Activated CD8-positive, alpha-beta memory T cell treated with anti-CD3 and anti-CD28 coated beads for 4 hours (primary cell): ENCODE measurements around the gene ZMAT3.
"Not testable (repeated sequence)": the region's sequence is repeated elsewhere in the genome, so short reads cannot be mapped to it uniquely, and the experiment has no call there.

Source experiments
- DNase-seq, 2 donors: peaks; one replicate each; pipeline ENCODE4 v3.0.0-alpha.2; 2020; ENCODE audit warnings: low read depth in 2 of 2

The ZMAT3 gene, protein sequence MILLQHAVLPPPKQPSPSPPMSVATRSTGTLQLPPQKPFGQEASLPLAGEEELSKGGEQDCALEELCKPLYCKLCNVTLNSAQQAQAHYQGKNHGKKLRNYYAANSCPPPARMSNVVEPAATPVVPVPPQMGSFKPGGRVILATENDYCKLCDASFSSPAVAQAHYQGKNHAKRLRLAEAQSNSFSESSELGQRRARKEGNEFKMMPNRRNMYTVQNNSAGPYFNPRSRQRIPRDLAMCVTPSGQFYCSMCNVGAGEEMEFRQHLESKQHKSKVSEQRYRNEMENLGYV

DNA sequence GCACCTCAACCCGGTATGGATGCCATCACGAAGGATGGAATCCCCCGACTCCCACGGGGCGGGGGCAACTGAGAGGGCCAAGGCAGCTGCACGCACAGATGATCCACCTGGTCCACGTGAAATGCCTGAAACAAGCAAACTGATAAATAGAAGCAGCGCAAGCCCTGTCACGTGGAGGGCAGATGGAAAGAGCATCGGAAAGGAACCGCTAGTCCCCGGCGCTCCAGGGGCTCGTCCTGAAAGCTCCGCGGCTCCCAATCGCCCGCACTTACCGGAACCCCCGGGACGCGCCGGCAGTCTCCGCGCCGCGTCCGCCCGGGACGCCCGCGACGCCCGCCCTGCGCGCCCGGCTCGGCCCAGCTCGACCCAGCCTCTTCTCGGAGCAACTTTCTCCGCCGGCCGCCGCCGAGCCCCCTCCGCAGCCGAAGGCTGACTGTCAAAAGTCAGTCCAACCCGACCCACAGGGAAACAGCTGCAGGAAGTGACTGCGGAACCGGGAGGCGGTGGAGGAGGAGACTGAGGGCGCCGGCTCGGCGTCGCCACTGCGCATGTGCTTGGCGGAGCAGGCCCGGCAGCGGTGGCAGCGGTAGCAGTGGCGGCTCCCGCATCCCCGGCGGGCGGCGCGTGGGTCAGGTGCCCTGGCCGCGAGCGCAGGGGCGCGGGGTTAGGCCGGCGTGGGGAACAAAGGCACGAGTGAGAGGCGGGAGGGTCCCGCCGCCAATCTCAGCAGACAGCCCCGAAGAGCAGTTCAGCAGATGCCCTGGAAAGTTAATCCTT is at the start of gene ZMAT3:
Gene ZMAT3 (minus strand): TSS at position 487 of the 777 bp plus-strand sequence. CDS start 4,057 bp downstream, outside the sequence.
- peak; percentile 72 to 76 for DNase-seq

DNA sequence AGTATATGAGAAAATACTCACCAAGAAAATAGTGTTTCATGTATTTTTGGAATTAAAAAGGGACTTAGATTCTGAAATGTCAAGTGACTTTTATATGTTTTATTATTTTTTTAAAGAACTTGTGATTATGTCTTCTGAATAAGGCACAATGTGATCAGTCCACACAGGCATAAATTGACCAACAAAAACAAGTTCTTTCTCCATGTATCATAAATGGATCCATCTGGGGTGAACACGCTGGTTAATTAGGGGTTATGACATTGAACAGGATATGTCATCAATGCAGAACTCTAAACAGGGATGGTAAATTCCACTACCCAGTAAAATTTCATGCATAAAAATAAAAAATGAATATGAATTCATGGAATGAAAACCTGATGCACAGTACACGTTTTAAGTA is 45.2 kb upstream of the ZMAT3 start:
- DNase-seq, result no peak

DNA sequence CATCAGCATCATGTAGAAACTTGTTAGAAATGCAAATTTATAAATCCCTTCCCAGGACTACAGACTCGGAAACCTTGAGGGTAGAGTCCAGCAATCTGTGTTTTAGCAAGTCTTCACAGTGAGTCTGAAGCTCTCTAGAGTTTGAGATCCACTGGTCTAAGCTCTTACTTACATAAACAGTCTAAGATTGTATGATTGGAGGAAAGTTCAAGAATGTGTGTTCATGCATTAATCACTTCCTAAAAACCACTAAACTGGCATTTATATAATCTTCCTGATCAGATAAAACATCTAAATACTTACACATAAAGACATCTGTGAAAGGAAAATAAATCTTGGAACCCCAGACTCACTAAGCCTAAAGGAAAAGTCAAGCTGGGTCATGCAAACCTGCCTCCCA is 43.8 kb upstream of the ZMAT3 start:
- not testable (repeated sequence) for DNase-seq

DNA sequence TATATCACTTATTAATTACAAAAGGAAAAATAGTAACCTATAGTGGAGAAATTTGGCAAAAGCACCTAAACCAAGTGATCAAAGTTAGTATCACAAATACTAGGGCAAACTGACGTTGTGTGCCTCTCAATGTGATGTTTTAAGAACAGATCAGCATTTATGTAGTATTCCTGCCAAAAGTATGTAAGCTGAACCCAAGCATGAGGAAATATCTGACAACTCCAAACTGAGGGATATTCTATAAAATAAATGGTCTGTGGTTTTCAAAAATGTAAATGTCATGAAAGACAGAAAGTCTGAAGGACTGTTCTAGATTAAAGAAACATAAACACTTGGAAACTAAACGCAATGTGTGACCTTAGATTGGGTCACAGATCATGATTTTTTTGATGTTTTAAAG is 42.3 kb upstream of the ZMAT3 start:
- no peak for DNase-seq

DNA sequence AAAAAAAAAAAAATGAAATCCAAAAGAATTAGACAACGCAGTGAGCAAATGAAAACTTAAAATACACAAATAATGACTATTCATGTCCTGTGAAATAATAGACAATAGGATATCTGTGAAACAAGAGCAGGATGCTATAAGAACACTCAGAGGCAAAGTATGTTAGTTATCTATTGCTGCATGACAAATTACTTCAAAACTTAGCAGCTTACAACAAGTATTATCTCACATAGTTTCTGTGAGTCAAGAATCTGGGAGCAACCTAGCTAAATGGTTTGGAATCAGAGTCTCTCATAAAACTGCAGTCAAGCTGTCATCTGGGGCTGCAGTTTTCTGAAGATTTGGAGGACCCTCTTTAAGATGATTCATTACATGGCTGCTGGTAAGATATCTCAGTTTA is 36.5 kb upstream of the ZMAT3 start:
- DNase-seq, result no peak

DNA sequence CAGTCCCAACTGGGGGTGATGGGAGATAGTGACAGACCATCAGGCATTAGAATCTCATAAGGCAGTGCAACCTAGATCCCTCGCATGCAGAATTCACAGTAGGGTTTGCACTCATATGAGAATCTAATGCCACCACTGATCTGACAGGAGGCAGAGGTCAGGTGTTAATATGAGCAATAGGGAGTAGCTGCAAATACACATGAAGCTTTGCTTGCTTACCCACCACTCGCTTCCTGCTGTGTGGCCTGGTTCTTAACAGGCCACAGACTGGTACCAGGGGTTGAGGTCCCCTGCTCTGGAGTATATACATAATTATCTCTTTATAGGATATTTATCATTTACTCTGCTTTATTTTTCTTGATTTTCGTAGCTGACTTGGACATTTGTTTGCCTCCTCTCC is 36.0 kb upstream of the ZMAT3 start:
- DNase-seq, result no peak

DNA sequence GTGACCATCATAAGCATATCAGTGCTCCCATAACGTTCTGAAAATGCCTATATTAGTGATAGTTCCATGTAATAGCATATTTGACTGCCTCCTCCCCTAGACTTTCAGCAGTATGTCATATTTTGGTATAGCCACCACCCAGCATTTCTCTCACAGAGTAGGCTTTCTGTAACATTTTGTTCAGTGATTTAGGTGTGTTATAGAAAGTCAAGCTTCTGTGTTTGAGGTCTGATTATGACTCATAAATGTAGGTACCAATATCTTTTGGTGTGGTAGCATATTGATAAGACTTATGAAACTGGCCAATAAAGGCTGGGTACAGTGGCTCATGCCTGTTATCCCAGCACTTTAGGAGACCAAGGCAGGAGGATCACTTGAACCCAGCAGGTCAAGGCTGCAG is 34.3 kb upstream of the ZMAT3 start:
- DNase-seq, result no peak

DNA sequence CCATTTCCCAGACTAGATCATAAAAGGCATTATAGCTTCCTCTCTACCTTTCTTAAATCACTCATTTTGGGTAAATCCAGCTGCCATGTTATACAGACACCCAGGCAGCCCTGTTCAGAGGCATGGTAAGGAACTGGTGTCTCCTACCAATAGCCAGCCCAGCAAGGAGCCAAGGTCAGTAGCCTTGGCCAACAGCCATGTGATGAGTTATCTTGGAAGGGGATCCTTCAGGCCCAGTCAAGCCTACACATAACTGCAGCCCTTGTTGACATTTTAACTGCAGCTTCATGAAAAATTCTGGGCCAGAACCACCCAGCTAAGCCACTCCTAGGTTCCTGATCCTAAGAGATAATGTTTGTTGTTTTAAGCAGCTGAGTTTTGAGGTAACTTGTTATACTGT is 29.0 kb upstream of the ZMAT3 start:
- no peak for DNase-seq

DNA sequence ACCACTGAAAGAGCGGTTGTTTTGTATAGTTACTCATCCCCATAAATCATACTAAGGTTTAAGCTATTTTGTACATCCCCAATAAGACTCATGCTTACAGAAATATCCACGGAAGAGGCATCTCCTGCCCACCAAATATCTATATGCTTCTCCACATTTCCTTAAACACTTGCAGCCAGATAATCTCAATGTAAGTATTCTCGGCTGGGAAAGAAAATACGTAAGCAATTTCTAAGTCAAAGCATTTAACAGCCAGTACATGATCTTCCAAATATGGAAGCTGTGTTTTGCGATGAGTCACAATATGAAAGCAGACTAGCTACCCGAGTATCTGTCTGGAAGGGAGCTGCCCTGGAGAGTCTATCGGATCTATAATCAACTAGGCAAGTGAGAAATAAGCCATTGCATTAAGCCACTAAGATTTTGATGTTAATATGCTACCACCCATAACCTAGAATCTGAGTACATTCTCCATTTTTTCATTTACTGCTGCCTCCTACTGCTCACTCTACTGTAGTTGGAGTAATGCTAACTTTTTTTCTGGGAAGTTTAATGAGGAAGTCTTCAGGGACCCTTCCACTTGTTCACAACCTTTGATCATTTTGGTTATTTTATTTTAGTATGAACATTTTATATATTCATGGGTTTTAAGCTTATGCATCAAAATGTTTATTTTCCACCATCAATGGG is 26.9 kb upstream of the ZMAT3 start:
- DNase-seq, result no peak

DNA sequence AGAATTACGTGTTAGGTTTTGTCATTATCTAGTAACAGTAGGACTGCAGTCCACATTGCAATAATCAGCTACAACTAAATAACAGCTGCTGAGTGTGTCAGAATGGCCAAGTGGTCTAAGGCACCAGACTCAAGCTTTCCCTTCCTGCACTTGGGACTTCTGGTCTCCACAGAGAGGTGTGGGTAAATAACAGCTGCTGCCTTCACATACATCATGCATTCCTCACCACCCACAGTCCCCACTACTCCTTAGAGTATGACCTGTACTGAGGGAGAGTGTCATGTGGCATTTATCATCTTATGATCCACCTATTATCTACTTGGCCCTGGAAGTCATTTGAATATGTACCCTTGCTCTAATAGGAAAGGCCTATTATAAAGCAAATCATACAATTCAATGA is 22.2 kb upstream of the ZMAT3 start:
- DNase-seq, result no peak

DNA sequence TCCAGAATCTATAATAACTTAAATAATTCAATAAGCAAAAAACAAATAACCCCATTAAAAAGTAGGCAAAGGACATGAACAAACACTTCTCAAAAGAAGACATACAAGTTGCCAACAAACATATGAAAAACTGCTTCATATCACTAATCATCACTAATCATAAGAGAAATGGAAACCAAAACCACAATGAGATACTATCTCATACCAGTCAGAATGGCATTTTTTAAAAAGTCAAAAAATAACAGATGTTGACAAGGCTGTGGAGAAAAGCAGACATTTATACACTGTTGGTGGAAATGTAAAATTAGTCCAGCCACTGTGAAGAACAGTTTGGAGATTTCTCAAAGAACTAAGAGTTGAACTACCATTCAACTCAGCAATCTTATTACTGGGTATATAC is 19.5 kb upstream of the ZMAT3 start:
- DNase-seq, result no peak

DNA sequence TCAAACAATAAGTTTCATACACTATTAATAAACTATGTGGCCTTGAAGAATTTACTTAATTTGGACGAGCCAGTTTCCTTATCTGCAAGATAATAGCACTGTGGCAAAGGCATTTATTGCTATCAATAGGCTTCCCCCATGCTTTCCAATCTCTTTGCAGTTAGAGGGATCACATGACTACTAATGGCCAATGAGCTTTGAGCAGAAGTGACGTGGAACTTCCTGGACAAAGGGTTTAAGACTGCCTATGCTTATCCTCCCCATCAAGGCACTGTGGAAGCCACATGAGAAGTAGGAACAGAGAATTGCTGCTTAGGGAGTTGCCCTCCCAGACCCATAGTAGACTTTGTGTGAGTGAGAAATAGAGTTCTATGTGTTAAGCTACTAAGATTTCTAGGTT is 16.7 kb upstream of the ZMAT3 start:
- DNase-seq, result no peak

DNA sequence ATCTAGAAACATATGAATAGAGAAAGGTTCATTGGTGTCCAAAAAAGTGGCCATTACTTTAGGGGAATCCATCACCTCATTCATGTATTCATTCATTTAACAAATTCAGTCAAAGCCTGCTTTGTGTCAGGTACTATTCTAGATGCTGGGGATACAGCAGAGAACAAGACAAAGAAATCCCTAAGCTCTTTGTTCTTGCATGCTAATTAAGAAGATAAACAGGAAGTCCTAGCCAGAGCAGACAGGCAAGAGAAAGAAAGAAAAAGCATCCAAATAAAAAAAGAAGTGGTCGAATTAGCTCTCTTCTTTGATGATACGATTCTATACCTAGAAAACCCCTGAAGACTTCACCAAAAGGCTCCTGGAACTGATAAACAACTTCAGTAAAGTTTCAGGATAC is 12.4 kb upstream of the ZMAT3 start:
- DNase-seq, result no peak

DNA sequence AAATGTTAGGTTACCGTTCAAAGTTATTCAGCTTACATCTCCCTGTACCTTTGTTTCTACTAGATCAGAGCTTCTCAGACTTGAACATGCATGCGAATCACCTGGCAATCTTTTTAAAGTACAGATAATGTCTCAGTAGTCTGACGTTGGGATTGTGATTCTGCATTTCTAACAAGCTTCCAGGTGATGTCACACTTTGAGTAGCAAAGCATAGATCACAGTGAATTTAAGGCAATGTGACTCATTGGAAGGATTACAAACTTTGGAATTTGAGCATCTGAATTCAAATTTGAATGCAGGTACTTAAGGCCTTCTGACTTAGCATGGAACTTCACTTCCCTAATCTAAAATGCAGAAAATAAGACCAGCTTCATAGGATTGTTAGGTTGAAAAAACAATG is 10.8 kb upstream of the ZMAT3 start:
- DNase-seq, result no peak

DNA sequence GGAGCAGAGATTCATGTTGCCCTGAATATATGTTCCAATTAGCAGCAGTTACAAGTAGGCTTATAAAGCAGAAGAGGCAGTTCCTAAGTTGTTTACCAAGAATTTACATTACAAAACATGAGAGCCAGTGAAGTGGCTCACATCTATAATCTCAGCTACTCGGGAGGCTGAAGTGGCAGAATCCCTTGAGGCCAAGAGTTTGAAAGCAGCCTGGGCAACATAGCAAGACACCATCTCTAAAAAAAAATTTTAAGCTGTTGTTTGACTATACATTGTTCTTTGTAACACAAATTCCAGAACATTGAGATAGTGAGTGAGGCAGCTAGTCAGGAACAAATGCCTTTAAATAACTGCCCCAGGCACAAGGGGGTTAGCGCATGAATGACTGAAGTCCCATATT is 10.3 kb upstream of the ZMAT3 start:
- no peak for DNase-seq

DNA sequence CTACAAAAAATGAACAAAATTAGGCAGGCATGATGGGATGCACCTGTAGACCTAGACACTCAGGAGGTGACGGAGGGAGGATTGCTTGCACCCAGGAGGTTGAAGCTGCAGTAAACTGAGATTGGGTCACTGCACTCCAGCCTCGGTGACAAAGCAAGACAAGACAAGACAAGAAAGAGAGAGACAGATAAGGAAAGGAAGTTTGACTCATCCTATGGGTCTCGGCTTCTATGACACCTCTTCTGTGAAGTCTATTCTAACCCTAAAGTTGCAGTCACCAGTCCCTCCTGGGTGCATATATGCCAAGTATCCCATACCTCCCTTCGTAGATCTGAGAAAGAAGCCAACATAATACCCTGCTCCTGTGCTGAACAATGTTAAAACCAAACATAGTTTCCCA is 7.9 kb upstream of the ZMAT3 start:
- no peak for DNase-seq

DNA sequence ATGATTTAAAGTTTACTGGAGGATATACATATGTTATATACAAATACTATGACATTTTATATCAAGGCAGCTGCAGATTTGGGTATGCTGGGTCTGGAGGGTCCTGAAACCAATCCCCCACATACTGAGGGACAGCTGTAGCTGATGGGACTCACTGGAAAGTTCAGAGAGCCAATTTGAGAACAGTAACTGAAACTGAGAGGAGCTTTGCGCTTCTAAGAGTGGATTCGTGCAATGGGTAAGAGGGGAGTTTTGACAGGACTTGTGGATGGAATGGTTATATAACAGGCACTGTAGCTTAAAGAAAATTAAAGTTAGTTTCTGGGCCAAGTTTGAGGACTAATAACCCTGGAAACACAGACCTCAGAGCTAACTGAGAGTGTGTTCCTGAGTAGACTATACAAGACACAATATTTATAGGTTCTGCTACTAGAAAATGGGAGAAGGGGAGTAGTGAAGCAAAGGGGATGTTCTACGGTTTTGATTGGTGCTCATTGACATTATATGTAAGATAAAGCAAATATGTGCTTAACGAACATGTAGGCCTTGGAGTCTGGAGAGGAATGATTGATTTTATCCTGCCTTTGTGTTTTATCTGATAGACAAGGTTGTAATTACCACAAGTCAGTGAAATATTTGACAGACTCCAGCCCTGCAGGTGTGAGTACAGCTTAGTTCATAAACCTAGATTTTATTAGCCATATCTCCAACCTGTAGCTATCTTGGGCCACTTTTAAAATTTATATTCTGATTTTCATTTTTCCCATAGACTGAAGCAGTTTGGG is 4.8 kb upstream of the ZMAT3 start:
- DNase-seq, result no peak

DNA sequence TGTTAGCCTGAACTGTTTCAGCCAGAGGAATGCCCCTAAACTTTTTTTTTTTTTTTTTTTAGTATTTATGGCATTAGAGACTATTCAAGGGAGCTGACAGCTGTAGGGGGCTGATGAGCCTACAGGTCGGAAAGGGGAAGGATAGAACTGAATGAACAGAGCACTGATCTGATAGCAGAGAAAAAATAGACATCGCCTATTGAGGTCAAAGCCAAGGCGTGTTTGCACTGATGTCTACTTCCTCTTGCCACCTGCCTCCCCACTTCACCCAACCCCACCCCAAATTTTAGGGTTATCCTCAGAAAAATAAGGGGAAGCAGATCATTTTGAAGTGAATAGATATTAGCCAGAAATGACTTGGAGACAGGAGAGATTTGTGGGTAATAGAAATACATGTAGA is 3.0 kb upstream of the ZMAT3 start:
- no peak for DNase-seq

DNA sequence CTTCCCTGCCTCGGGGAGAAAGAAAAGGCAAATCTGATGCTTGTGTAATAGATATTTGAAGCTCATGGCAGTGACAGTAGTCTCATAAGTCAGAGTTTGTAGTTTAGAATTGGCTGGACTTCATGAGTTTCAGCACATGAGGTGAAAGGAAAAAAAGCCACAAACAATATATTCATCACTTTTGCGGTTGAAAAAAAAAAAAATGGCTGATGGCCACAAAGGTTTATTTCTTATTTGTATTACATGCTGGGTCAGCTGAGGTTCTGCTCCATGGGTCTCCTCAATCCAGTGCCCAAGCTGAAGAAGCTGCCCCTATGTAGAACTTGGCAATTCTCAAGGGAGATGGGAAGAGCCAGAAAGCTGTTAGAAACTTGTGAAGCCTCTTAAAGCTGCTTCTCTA is 2.2 kb upstream of the ZMAT3 start:
- DNase-seq, result no peak

DNA sequence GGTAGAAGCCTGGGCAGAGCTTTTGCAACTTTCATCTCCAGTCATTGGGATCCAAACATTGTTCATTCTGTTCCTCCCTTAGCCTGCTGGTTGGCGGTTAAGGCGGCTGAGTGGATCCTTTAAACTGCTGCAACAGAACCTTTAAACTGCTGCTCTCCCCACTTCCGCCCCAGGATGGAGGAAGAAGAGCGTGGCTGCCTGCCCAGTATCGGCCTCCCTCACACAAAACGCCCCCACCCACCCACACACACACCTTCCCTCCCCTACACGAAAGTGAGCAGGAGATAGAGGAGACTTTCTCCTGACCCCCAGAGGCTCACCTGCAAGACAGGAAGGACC is 460 bp upstream of the ZMAT3 start:
- DNase-seq, result peak in 1 of 2 donors; percentile 23

DNA sequence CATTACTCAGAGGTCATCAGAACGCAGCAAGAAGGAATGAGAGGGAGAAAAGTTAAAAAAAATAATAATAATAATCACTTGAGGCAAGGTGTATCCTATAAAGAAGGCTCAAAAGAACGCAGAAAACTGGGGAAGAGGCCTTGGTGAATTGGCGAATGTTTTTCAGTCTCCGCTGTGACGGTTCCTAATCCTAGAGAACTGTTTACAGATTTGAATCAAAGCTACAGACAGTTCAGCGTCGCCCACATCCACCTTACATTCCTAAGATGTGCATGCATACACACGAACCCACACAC is 634 bp downstream of the ZMAT3 start:
- no peak for DNase-seq

DNA sequence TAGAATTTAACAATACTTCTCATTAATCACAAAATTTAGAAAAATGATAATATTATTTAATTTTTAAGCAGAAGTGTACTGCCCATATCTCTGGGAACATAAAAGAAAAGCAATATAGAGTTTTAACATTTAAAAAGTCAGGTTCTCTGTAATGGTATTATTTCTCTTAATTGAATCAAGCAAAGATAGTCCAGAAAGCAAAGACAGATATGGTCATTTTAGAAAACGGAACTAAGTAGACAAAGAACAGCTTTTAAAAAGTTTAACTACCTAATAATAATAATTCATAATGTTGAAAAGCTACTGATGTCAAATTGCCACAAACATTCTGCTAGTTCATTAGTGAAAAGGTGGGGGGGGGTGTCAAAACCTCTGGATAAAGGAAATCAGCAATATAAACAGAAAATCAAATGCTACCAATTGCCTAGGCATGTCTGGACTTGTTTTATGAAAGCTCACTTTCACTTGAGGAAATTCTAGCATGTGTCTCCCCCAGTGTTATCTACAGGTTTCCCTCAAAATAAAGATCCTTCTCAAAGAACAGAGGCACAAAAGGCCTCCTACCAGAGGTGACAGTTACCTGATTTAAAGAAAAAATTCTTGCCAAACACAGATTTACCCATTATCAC is 1.7 kb downstream of the ZMAT3 start:
- no peak for DNase-seq
